ENCODE results near the gene NAV2.

DNA sequence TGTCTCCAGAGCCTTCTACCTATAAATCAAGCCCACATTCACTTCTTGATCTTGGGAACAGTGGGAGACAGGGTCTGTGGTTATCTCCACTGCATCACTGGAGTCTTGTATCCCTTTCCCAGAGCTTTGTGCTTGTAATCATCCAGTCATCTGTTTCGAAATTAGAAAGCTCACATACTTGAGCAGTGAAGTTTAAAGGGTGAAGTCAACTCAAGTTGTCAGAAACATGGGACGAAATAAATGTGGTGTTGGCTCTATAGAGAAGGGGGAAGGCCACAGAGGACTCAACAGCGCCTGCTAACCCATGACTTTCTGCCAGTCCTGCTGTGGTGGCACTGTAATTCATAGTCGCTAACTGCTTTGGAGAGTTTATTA is 250.2 kb downstream of the NAV2 start:
- TF ChIP-seq, protein P1, sequence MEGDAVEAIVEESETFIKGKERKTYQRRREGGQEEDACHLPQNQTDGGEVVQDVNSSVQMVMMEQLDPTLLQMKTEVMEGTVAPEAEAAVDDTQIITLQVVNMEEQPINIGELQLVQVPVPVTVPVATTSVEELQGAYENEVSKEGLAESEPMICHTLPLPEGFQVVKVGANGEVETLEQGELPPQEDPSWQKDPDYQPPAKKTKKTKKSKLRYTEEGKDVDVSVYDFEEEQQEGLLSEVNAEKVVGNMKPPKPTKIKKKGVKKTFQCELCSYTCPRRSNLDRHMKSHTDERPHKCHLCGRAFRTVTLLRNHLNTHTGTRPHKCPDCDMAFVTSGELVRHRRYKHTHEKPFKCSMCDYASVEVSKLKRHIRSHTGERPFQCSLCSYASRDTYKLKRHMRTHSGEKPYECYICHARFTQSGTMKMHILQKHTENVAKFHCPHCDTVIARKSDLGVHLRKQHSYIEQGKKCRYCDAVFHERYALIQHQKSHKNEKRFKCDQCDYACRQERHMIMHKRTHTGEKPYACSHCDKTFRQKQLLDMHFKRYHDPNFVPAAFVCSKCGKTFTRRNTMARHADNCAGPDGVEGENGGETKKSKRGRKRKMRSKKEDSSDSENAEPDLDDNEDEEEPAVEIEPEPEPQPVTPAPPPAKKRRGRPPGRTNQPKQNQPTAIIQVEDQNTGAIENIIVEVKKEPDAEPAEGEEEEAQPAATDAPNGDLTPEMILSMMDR (IDR thresholded peaks at IDR 0.05) = no peak
- TF ChIP-seq POLR2A (IDR thresholded peaks at IDR 0.05) = no peak
